Hippocampal formation (tissue), 2 donors: ENCODE results near the gene CA5B.
"Not testable (repeated sequence)": the region's sequence is repeated elsewhere in the genome, so short reads cannot be mapped to it uniquely, and the experiment has no call there.

ENCODE experiments used
- DNase-seq, 2 donors: peaks; one replicate each; lab custom pipeline; 2025; lab: John Stamatoyannopoulos, UW

Gene CA5B

DNA sequence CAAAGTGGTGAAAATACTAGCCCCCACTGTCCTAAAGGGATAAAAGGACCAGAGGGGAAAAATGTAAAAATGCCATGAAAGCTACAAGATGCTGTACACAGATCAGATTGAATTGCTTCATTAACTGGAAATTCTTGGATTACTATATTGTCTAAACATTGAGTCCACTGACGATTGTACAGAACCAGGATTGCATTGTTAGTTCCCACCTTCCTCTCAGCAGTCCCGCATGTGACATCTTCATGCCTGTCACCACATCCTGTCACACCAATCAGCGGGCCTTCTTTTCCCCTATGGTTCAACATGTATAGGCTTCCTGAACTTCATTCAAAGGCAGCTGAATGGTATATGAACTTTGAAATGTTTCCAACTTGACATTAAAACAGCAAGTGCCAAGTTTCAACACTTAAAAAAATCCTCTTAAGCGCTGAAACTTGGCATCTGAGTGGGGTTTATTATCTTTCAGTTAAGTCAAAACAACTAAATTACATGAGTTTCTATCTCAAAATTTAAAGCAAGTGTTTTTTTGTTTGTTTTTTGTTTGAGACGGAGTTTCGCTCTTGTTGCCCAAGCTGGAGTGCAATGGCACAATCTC lies 76.8 kb downstream of the CA5B start:
- DNase-seq: no peak

DNA sequence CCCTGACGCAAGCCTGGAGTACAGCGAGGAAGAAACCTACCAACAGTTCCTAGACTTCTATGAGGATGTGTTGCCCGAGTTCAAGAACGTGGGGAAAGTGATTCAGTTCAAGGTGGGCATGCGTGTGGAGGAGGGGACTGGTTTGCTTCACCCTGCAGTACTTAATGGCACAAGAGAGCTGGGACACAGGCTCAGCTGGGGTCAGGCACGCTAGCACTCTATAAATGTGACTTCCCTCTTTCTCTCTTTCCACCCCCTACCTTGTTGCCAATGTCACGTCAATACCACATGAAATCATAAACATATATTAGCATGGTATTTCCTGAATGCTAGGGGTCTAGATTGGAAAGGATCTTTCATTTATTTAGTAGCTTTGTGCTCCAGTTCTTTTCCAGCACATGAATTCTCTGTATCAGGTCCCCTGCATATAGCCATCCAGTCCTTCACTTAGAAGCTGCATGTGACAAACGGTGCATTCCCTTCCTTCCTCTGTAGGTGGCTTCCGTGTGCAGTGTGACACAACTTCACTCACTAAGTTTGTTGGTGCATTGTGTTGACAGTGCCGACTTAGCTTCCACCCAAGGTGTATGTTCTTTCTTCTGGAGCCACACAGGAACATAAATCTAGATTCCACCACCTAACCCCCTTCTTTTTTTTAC lies 77.8 kb downstream of the CA5B start:
- DNase-seq: no peak

DNA sequence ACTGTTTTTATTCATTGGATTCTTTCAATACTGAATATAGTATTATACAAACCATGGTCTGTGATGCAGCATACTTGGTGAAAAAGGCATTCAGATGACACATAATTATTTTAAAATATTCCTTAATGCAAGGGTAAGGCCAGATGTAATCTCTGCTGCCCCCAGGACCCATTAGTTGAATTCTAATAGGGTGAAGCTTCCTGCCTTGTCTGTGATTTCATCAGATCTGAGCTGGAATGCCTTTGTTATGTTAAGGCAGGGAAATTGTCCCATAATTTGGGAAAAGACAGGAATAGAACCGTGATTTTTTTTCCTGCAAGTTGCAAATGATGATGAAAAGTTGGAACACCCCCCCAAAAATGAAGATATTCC lies 78.4 kb downstream of the CA5B start:
- no peak for DNase-seq

DNA sequence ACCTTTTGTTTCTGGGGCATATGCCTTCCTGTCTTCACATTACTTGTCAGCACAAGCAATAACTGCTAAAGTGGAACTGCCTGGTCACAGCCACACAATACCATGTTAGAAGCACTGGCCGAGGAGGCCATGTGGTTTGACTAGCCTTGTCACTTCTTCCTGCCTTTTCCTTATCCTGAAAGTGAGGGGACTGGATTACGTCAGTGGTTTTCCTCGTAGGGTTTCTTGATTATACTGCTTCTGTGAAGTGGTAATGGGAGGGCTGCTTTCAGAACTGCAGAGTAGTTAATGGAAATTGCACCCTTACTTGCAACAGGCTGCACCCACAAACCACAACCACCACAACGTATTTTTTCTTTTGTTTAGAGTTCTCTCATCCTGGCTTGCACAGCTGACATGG lies 78.8 kb downstream of the CA5B start:
- no peak for DNase-seq

DNA sequence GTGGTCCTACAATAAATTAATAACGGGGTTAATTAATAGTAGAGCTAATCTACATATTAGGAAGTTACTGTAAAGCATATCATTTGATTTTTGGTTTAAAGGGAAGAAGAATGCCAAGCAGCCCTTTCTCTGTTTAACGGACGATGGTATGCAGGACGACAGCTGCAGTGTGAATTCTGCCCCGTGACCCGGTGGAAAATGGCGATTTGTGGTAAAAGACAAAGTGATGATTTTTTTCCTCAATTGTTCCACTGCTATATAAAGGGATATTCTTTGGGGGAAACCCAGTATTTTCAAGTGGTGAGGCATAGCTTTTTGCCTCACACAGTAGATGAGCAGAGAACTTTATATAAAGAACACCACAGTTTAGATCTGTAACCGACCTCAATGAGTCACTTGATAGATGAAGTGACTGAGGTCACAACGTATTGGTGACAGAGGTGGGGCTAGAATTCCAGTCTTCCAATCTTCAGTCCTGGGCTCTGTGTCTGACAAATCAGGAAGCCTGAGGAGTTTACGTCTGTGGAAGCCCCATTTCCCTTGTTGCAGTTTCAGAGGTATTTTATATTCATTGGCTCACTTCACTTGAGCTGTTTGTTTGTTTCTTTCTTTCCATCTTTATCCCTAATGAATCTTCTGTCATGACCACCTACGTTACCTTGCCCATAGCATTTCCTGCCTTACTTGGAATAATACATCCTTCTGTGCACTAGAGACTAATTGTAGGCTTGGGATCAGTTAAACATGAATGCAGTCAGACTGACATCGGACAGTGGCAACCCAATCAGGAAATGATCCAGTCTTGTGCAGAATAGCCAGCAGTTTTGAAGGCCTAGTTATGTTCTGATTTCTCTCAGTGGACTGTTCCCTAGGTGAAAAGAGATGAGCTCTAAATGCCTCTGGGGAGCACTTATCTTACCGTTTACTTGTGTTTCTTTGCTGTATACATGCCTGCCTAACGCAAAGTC lies 82.3 kb downstream of the CA5B start:
- no peak for DNase-seq

GRCh38 chrX:15822922-15823321 lies 84.9 kb downstream of the CA5B start:
- no peak for DNase-seq

GRCh38 chrX:15825936-15826335 lies 87.9 kb downstream of the CA5B start:
- no peak for DNase-seq

DNA sequence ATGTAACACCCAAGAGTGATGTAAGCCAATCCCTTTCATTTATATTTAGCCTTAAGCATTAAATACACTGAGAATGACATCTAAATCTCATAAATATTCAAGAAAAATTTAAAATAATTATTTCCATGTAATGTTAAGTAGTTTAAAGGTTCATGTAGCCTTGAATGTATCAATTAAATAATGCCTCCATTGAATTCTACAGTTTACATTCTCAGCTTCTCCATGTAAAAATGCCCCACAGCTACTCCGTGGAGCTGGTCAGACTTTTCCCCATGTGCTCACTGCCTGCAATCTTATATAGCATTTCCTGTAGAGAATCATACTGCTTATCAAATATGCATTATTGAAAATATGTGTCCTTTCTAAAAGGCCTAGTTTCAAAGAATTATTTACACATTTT lies 91.1 kb downstream of the CA5B start:
- no peak for DNase-seq

GRCh38 chrX:15831347-15831746 lies 93.3 kb downstream of the CA5B start:
- DNase-seq: not testable (repeated sequence)

- no peak for DNase-seq
These were observed 96.0 kb downstream of the CA5B start for GRCh38 chrX:15834053-15834452.

DNA sequence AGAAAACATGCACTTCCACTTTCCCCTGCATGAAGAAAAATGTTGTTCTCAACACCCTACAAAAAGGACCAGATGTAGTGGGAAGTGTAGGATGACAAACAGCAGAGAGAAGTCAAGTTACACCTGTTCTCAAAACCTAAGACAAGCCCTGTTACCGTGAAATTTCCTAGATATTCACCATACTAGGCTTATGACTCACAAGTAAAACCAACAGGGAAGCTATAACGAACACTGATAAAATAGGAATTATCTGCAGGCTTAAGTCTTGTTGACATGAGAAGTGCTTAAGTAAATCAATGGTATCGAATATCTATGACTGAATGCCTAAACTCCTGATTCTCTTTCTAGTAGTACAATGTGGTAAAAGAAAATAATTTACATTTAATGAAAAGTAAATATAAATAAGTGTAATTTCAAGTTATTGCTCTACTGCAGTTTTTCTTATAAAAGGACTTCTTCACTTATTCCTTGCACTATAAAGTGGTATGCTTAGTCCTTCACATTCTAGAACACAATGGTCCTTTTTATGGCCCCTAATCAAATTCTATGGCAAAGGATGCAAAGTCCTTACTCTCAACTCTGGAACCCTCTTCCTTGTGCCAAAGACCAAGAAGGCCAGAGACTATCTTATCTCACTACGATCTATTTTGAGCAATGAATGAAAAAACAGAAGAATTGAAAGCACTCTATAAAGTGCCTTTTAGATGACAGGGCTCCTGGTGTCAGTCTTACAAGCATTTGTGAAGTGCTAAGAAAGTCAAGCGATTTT lies 96.9 kb downstream of the CA5B start:
- DNase-seq: no peak
